Stimulated activated CD4-positive, alpha-beta T cell treated with anti-CD3 and anti-CD28 coated beads, Interleukin-12 subunit alpha, Interleukin-12 subunit beta, amount 100 ng/mL, for 48 hours (primary cell): Measurements from ENCODE around the gene GARIN5B.
A peak's percentile ranks its signal among the peaks of the same experiment; 100 is the strongest.
"Not testable (repeated sequence)": the region's sequence is repeated elsewhere in the genome, so short reads cannot be mapped to it uniquely, and the experiment has no call there.

Source experiments
- DNase-seq, 3 donors: peaks; one replicate each; pipeline ENCODE4 v3.0.0-alpha.2; 2020; ENCODE audit warnings: low read depth in 2 of 3, low spot score in 1 of 3

GARIN5B gene

GRCh38 chr19:55362990-55363716 is at the start of gene GARIN5B:
Gene GARIN5B, minus strand, starts transcription at chr19:55363260. Its CDS starts 194 bp downstream, at chr19:55363066.
- no peak for DNase-seq

- DNase-seq: no peak
These were observed 47.1 kb upstream of the GARIN5B start for GRCh38 chr19:55410168-55410567.

DNA sequence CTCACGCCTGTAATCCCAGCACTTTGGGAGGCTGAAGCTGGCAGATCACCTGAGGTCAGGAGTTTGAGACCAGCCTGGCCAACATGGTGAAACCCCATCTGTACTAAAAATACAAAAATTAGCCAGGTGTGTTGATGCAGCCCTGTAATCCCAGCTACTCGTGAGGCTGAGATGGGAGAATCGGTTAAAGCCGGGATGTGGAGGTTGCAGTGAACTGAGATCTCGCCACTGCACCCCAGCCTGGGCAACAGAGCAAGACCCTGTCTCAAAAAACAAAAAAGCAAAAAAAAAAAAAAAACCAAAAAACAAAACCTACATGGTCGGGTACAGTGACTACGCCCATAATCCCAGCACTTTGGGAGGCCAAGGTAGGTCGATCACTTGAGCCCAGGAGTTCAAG is 46.1 kb upstream of the GARIN5B start:
- DNase-seq: not testable (repeated sequence)

GRCh38 chr19:55408533-55408872 is 45.4 kb upstream of the GARIN5B start:
- no peak for DNase-seq

DNA sequence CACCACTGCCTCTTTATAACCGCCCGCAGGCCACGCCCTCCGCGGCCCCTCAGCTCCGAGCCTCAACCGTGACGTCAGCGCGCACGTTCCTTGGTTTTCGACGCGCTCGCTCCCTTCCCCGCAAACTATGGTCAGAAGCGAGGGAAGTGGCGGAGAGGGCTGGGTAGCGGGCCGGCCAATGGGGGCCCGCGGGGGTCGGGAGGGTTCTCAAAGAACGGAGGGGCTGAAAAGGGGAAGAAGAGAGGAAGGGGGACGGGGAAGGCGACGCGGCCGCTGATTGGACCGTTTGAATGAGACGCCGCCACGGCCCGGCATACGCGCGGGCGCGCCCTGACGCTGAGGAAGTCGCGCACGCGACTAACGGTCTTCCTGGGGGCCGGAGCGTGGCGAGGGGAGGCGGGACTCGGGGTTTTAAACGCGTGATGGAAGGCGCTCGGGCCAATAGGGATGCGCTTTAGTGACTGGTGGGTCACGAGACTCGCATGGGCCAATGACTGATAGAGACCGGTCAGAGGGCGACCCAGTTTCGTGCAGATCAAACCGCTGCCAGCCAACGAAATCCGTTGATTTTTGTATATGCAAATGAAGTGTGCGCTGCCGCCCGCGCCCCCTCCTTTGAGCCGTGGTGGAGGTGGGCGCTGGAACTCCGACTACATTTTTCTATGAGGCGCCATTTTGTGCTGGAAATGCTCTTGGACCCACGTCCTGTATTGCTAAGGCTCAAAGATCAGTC is 44.9 kb upstream of the GARIN5B start:
- DNase-seq: peak; percentile 91 to 95 (median 93)

DNA sequence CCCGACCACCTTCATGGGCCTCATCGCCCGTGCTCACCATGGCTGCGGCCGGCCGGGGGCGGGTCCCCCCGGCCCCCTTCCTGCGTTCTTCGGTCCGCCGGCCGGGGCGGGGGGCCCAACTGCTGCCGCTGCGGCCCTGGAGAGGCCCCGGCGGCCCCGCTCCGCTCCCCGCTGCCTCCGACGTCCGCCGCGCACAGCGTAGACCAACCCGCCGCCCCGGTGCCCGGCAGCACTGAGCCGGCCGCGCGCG is 44.4 kb upstream of the GARIN5B start, which contains the start of gene UBE2S:
UBE2S (minus strand) TSS at position 239 of the 250 bp plus-strand sequence; CDS start at position 40, 199 bp downstream.
- DNase-seq: not testable (repeated sequence)

GRCh38 chr19:55406826-55407549 is 43.9 kb upstream of the GARIN5B start:
- DNase-seq: no peak

DNA sequence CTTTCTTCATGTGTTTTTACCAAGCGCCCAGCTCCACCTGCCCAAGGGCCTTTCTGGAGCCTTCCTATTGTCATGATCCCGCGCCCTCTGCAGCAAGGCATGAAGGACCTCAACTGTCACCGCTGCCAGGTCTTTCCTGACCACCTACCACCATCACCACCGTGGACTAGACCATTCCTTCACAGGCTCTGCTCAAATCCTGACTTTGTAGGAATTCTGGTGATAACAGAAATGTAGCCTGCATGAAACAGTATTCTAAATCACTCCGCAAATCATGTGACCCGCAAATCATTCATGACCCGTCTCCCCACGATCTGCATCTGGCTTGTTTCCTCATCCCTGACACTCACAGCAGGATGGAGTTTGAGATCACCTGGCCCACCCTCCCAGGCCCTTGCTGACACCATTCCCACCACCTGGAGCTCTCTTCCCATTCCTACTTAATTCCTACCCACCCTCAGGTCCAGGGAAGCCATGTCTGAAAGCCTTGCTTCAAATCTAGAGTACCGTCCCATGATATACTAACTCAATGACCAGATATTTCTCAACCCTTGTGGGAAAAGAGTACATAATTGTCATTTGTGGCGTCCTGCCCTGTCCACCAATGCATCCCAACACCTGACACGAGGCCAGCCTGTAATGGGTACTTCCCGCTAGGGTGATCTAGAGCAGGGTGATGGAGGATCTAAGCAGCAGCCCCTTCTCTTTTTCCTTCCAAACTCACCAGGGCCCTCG is 43.2 kb upstream of the GARIN5B start:
- no peak for DNase-seq

DNA sequence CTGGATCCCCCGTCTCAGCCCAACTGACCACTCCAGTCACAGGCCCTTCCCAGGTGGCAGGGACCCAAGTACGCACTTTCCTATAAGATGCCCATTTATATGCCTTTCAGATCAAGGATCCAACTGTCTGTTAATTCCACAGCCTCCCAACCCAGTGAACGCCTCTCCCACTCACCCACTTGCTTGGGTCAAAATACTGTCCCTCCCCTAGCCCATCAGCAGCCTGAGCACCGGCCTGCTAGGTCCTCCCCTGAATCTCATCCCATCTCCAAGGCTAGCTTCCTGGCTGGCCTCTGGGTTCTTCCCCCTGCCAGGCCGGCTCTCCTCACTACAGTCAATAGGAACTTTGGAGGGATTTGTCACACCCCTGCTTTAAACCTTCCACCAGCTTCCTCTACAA is 42.6 kb upstream of the GARIN5B start:
- no peak for DNase-seq

DNA sequence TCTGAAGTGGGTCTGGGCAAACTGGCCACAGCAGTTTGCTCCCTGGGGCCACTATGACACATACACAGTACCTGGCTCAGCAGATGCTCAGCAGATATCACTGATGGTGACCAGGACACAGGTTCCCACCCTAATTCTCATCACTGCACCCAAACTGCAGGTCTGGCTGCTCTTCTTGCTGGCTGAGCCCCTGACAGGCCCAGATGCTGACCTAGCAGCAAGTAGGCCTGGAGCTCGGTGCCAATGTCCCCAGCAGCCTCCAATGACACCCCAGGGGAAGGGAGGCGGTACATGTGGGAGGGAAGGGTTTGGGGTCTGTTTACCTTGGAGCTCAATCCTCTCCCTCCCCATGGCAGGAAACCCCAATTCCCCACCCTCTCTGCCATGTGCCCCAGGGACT is 39.4 kb upstream of the GARIN5B start:
- no peak for DNase-seq

DNA sequence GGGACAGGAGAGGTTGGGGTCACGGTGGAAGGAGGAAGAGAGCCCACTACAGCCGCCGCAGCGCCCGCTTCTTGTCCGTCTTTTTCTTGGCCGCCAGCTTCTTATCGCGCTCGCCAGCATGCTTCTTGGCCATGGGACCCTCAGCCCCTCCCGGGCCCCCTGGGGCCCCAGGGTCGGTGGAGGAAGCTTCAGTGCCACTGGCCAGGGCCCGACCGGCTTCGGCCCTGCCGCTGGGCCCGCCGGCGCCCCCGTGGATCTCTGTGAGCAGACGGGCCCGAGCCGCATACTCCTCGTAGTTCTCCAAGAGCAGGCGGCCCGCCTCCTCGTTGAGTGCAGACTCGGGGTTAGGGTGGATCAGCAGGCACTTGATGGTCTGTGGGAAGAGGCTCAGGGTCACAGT is 38.3 kb upstream of the GARIN5B start:
- DNase-seq: not testable (repeated sequence)

DNA sequence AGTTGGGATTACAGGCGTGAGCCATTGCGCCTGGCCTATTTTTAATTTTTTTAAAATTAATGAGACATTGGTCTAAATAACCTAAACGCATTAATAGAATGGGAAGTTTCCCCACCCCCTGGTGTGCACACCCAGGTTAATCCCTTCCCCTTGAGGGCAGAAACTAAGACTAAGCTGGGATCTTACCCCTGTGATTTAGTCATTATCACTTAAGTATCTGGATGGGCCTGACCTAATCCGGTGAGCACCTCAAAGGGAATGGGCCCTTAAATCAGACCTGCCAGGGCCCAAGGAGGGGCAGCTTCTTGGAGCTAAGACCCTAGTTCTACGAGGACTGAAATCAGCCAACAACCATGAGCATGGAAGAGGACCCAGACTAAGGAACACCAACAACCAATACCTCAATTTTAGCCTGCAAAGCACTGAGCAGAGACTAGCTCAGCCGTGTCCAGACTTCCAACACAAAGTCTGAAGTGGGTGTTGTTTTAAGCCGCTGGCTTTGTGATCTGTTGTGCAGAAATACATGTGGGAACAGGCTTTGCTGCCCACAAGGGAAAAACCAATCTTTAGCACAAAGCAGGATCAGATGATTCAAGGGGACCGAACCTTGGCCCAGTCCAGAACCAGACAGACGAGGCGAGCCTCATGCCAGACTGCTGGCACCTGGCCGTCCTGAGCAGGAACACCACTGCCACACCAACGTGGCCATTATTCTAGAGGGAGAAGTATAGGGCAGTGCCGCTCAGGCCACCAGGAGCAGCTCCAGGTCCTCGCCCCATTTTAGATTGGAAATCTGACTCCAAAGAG is 37.4 kb upstream of the GARIN5B start:
- DNase-seq: no peak

DNA sequence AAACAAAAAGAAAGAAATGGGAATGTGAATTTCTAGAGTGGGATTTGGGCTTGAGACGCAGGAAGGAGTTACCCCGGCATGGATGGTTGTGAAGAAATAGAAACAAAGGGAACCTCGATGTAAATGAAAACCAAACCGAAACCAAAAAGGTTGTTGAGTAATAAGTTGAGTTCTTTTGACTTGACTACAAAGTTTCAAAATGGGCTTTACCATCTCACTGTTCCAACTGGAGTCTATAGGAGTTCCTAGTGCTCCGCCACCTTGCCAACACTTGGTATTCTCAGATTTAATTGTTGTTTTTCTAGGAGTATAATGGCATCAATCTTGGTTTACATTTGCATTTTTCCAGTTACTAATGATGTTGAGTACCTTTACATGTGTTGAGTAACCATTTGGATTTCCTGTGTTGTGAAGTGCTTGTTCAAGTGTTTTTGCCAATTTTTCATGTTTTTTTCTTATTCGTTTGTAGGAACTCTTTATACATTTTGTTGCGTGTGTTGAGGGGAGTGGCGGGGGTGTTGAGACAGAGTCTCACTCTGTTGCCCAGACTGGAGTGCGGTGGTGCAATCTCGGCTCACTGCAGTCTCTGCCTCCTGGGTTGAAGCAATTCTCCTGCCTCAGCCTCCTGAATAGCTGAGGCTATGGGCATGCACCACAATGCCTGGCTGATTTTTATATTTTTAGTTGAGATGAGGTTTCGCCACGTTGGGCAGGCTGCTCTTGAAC is 35.3 kb upstream of the GARIN5B start:
- DNase-seq: no peak

DNA sequence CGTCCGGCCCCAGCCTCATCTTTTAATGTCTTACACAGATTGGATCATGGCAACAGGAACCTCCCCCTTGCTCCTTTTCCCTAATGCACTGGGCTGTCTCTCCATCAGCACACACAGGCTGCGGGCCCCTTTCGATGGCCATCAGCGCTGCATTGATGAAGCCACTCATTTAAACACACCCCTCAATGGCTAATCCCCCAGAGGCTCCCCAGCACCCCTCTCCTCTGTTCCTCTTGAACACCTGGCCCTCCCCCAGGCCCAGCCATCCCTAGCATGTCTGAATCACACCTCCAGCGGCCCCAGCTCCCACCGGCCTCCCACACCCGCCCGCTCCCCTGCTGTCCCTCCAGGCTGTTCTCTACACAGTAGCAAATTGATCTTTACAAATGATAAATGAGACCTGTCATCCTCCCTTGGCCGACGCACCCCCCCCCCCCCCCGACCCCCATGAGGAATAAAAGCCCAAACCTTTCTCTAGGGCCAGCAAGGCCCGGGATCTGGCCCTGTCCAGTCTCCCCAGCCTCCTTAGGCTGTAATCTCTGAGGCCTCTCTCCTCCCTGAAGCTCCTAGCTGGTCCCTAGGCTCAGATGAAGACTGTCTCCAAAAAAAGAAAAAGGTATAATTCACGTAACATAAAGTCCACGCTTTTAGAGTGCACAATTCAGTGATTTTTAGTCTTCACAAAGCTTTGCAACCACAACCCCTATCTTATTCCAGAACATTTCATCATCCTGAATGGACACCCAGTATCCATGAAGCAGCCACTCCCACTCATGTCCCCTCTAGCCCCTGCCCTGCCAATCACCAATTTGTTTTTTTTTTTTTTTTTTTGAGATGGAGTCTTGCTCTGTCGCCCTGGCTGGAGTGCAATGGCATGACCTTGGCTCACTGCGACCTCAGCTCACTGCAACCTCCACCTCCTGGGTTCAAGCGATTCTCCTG is 30.0 kb upstream of the GARIN5B start:
- no peak for DNase-seq

DNA sequence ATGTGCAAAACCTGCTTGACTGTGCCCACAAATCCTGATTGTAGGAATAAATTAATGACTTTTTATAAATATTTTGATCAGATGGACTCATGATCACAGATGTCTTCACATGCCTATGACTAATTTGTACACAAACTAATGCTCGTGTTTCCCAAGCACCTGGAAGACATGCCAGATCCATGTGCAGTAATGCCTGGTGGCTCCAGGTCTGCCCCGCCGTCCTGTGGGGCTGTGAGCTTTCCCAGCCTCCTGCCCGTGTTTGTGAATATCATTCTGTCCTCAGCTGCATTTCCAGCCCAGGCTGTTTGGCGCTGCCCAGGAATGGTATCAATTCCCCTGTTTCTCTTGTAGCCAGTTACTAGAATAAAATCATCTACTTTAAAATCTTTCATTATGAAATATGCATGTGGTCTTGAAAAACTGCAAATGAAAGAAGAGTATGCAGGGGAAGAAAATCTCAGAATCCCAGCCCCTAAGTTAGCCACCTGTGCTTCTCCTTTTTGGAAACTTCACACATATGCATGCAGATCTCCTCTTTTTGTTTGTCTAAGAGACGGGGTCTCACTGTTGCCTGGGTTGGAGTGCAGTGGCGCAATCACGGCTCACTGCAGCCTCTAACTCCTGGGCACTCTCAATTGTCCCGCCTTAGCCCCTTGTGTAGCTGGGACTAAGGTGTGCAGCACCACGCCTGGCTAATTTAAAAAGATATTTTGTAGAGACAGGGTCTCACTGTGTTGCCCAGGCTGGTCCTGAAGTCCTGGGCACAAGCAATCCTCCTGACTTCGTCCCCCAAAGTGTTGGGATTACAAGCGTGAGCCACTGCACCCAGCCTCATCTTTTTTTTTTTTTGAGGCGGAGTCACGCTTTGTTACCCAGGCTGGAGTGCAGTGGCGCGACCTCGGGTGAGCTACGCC is 28.9 kb upstream of the GARIN5B start:
- no peak for DNase-seq

DNA sequence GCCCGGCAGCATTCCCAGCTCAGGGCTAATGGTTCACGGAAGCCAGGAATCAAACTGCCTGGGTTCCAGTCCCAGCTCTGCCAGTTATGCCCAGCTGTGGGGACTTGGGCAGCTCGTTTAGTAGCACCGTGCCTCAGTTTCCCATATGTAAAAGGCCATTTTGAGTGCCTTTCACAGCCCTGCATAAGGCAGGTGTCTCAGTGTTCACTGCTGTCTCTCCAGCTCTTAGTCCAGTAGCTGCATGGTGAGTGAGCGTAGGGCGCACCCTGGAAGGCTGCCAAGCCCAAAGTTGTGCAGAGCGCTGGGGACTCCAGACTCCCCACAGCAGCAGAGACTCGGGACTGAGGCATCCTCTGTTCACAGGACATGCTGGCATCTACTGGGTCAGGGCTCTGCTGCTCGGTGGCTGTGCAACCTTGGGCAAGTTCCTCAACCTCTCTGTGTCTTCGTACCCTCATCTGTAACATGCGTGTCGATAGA is 28.2 kb upstream of the GARIN5B start:
- no peak for DNase-seq

DNA sequence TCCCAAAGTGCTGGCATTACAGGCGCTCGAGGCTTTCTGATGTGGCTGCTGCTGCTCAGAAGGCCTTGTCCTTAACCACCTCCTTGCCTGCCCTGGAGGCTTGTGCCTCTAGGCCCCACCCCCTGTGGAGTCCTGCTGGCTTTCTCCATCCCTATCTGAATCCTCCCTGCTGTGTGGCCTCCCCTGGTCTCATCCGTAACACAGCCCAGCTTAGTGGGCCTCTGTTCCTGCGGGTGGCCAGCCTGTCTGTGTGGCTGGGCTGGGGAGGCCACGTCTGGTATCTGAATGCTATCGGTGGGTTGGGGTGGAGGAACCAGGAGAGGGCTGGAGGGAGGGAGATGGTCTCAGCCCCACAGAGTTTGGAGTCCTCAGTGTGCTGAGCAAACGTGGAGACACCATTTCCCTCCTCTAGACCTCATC is 27.4 kb upstream of the GARIN5B start:
- DNase-seq: no peak
